Testis (tissue), 2 donors: ENCODE data around the gene IQGAP3.

Experiments
- POLR2A ChIP-seq: fragments of 450-650 bp; IDR thresholded peaks from one replicate; pipeline ENCODE4 v1.6.1; 2017; ENCODE audit warnings: antibody characterized with exemption, mild to moderate bottlenecking, moderate library complexity
- TF ChIP-seq, protein P1 (sequence below), 3 experiments: fragments of 450-650 bp in 2 of 3; fragments of 200-600 bp in 1 of 3; sonication (generic) in 1 of 3; IDR thresholded peaks; one replicate each; pipeline ENCODE4 v1.5.1; 2016 to 2019; ENCODE audit warnings: antibody characterized with exemption in 3 of 3, mild to moderate bottlenecking in 2 of 3, moderate library complexity in 1 of 3

DNA sequence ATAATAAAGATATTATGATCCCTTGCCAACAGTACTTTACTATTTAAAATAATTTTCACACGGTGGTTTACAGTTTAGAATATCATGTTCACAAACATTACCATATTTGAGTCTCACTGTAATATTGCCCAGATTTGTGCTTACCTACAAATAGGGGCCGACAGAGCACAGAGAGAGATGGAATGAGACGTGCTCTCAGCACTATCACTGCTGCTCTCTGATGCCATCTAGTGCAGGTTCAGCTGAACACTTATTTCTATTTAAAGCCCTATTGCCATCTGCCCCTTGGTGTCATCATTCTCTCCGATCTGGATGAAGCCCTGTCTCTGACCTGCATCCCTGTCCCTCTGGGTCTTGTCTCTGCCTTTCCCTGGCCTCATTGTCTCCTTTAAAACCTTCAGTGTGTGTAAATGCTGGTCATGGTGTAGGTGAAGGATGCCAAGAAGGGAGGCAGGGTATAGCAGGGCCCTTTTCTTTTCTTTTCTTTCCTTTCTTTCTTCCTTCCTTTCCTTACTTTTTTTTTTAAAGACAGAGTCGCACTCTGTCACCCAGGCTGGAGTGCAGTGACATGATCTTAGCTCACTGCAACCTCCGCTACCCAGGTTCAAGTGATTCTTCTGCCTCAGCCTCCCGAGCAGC lies 35.8 kb upstream of the IQGAP3 start:
- TF ChIP-seq, protein P1, sequence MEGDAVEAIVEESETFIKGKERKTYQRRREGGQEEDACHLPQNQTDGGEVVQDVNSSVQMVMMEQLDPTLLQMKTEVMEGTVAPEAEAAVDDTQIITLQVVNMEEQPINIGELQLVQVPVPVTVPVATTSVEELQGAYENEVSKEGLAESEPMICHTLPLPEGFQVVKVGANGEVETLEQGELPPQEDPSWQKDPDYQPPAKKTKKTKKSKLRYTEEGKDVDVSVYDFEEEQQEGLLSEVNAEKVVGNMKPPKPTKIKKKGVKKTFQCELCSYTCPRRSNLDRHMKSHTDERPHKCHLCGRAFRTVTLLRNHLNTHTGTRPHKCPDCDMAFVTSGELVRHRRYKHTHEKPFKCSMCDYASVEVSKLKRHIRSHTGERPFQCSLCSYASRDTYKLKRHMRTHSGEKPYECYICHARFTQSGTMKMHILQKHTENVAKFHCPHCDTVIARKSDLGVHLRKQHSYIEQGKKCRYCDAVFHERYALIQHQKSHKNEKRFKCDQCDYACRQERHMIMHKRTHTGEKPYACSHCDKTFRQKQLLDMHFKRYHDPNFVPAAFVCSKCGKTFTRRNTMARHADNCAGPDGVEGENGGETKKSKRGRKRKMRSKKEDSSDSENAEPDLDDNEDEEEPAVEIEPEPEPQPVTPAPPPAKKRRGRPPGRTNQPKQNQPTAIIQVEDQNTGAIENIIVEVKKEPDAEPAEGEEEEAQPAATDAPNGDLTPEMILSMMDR (IDR thresholded peaks at IDR 0.05) = peak; percentile 49 to 81 (median 55)
- TF ChIP-seq POLR2A = no peak
